ENCODE data around the gene EPHB2.

DNA sequence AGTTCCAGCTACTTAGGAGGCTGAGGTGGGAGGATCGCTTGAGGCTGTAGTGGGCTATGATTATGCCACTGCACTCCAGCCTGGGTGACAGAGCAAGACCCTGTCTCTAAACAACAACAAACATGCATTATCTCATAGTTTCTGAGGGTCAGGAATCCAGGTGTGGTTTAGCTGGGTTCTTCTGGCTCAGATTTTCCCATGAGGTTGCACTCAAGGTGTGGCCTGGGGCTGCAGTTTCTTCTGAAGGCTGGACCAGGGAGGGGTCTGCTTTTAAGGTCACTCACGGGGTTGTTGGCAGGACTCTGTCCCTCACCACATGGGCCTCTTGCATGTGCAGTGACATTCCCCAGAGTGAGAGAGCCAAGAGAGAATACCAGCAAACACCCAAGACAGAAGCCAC, 77.0 kb downstream of the EPHB2 start:
- no peak for TF ChIP-seq CTCF (IDR thresholded peaks at IDR 0.05)
- no peak for TF ChIP-seq POLR2A (IDR thresholded peaks at IDR 0.05)
- TF ChIP-seq EP300 (IDR thresholded peaks at IDR 0.05), result no peak
